IMR-90 (cell line): ENCODE measurements around the gene CD84. TPM values are rescaled to one million over a fixed set of nuclear protein-coding genes. Genes with fewer than 3 reads are reported as not detected.

Source experiments
- ATAC-seq: fragments of 200-7000 bp; cut with Tn5 transposase; 2 replicates; pipeline ENCODE4 v1.9.1; 2020; ENCODE audit warnings: low read depth, mild to moderate bottlenecking, moderate library complexity
- BruUV-seq: library from RNA; stranded (reverse); fragments of 400-500 nt; replicated peaks from 2 replicates; lab custom pipeline; 2021; lab: Mats Ljungman, UMichigan
- CTCF ChIA-PET: fragments of 300-600 bp; formaldehyde crosslinking; extraction: SDS; loops from one replicate; lab custom pipeline; 2021; ENCODE audit warnings: antibody characterized with exemption; lab: Yijun Ruan, JAX
- POLR2A ChIA-PET: fragments of 300-600 bp; sonication (Branson Sonifier 250); formaldehyde crosslinking; loops from one replicate; lab custom pipeline; 2022; ENCODE audit warnings: antibody characterized with exemption; ENCODE audit not compliant: unreplicated experiment; lab: Charles Lee
- DNase-seq: peaks from one replicate; pipeline ENCODE4 v3.0.0; 2013
- H2AFZ ChIP-seq: replicated peaks from 2 replicates; pipeline ENCODE3; 2013; ENCODE audit warnings: low read length, mild to moderate bottlenecking; ENCODE audit not compliant: poor library complexity
- H2AK5ac ChIP-seq: 2 replicates; pipeline ENCODE4 v1.6.1; 2013; ENCODE audit warnings: low read depth, low read length, inconsistent platforms
- H2AK9ac ChIP-seq: replicated peaks from 2 replicates; pipeline ENCODE3; 2013; ENCODE audit warnings: mild to moderate bottlenecking, low read depth, low read length, moderate library complexity; ENCODE audit not compliant: poor library complexity
- H2BK120ac ChIP-seq: 2 replicates; pipeline ENCODE4 v1.6.1; 2013; ENCODE audit warnings: low read depth, low read length, inconsistent platforms
- H2BK15ac ChIP-seq: 3 replicates; pipeline ENCODE4 v1.6.1; 2013; ENCODE audit warnings: low read depth, low read length, inconsistent platforms
- H2BK20ac ChIP-seq: 2 replicates; pipeline ENCODE4 v1.6.1; 2013; ENCODE audit warnings: low read depth, mild to moderate bottlenecking, inconsistent platforms, low read length, moderate library complexity
- H2BK5ac ChIP-seq: 2 replicates; pipeline ENCODE4 v1.6.1; 2013; ENCODE audit warnings: mild to moderate bottlenecking, low read depth, low read length, inconsistent platforms; ENCODE audit not compliant: poor library complexity, severe bottlenecking
- H3K14ac ChIP-seq: replicated peaks from 2 replicates; pipeline ENCODE4 v1.6.1; 2013; ENCODE audit warnings: low read depth, low read length, inconsistent platforms
- H3K18ac ChIP-seq: 2 replicates; pipeline ENCODE4 v1.6.1; 2013; ENCODE audit warnings: low read depth, low read length, control low read depth
- H3K23ac ChIP-seq: 2 replicates; pipeline ENCODE4 v1.6.1; 2013; ENCODE audit warnings: low read depth, low read length, inconsistent platforms
- H3K27ac ChIP-seq: 2 replicates; pipeline ENCODE4 v1.5.1; 2013; ENCODE audit warnings: mild to moderate bottlenecking, control low read depth, low read length; ENCODE audit not compliant: insufficient read depth
- H3K27me3 ChIP-seq: 2 replicates; pipeline ENCODE4 v1.6.1; 2013; ENCODE audit warnings: low read length; ENCODE audit not compliant: control insufficient read depth, insufficient read depth
- H3K36me3 ChIP-seq: 2 replicates; pipeline ENCODE4 v1.6.1; 2013; ENCODE audit warnings: low read length, mixed read lengths; ENCODE audit not compliant: control insufficient read depth, insufficient read depth
- H3K4ac ChIP-seq: 2 replicates; pipeline ENCODE4 v1.6.1; 2013; ENCODE audit warnings: low read depth, low read length, inconsistent platforms
- H3K4me1 ChIP-seq: 2 replicates; pipeline ENCODE4 v1.6.1; 2013; ENCODE audit warnings: low read length, mixed read lengths; ENCODE audit not compliant: control insufficient read depth, insufficient read depth
- H3K4me2 ChIP-seq: 2 replicates; pipeline ENCODE4 v1.6.1; 2013; ENCODE audit warnings: low read depth, mild to moderate bottlenecking, control low read depth, low read length, moderate library complexity
- H3K4me3 ChIP-seq: 2 replicates; pipeline ENCODE4 v1.5.1; 2013; ENCODE audit warnings: low read depth, mild to moderate bottlenecking, control low read depth, low read length, moderate library complexity; ENCODE audit not compliant: insufficient read depth
- H3K56ac ChIP-seq: 2 replicates; pipeline ENCODE4 v1.6.1; 2013; ENCODE audit warnings: low read length, inconsistent platforms; ENCODE audit not compliant: insufficient read depth; ENCODE audit errors: extremely low read depth
- H3K79me1 ChIP-seq, 2 experiments: 2 replicates each; pipeline ENCODE4 v1.6.1; 2013; ENCODE audit warnings: low read length in 2 of 2, inconsistent platforms in 1 of 2, low read depth in 1 of 2
- H3K9ac ChIP-seq: 2 replicates; pipeline ENCODE4 v1.6.1; 2013; ENCODE audit warnings: low read depth, low read length, control low read depth
- H3K9me1 ChIP-seq: 2 replicates; pipeline ENCODE4 v1.6.1; 2013; ENCODE audit warnings: low read length, inconsistent platforms; ENCODE audit not compliant: insufficient read depth
- H3K9me3 ChIP-seq: 2 replicates; pipeline ENCODE4 v1.6.1; 2013; ENCODE audit warnings: low read length; ENCODE audit not compliant: control insufficient read depth, insufficient read depth
- H4K20me1 ChIP-seq: 2 replicates; pipeline ENCODE4 v1.6.1; 2013; ENCODE audit warnings: low read length, inconsistent platforms; ENCODE audit not compliant: insufficient read depth
- H4K5ac ChIP-seq: 2 replicates; pipeline ENCODE4 v1.6.1; 2013; ENCODE audit warnings: mild to moderate bottlenecking, low read depth, low read length, control low read depth
- H4K8ac ChIP-seq, 2 experiments: 2 replicates each; pipeline ENCODE4 v1.6.1; 2013; ENCODE audit warnings: low read depth in 2 of 2, low read length in 2 of 2, control low read depth in 1 of 2, inconsistent platforms in 1 of 2
- H4K91ac ChIP-seq: 2 replicates; pipeline ENCODE4 v1.6.1; 2013; ENCODE audit warnings: low read depth, low read length, inconsistent platforms; ENCODE audit not compliant: insufficient read depth
- BHLHE40 ChIP-seq: fragments of 150-350 bp; IDR thresholded peaks from 2 replicates; pipeline ENCODE4 v1.6.1; 2016; ENCODE audit warnings: mild to moderate bottlenecking, low read depth, low read length
- CEBPB ChIP-seq: IDR thresholded peaks from 2 replicates; pipeline ENCODE4 v1.6.1; 2012; ENCODE audit warnings: low read depth, low read length, improper control_type of control experiment
- CHD1 ChIP-seq: IDR thresholded peaks from 2 replicates; pipeline ENCODE4 v1.6.1; 2012; ENCODE audit warnings: low read depth, low read length, improper control_type of control experiment
- MAFK ChIP-seq: IDR thresholded peaks from 2 replicates; pipeline ENCODE4 v1.6.1; 2012; ENCODE audit warnings: low read depth, low read length, improper control_type of control experiment
- MAZ ChIP-seq: IDR thresholded peaks from 2 replicates; pipeline ENCODE4 v1.6.1; 2012; ENCODE audit warnings: low read depth, mild to moderate bottlenecking, low read length, improper control_type of control experiment, moderate library complexity, borderline replicate concordance
- MXI1 ChIP-seq: IDR thresholded peaks from 2 replicates; pipeline ENCODE4 v1.6.1; 2012; ENCODE audit warnings: low read depth, mild to moderate bottlenecking, low read length, moderate library complexity, borderline replicate concordance
- NFE2L2 ChIP-seq: fragments of 150-350 bp; IDR thresholded peaks from 2 replicates; pipeline ENCODE4 v1.6.1; 2016; ENCODE audit warnings: low read depth, mild to moderate bottlenecking, low read length
- POLR2A ChIP-seq: IDR thresholded peaks from 2 replicates; pipeline ENCODE4 v1.6.1; 2012; ENCODE audit warnings: mild to moderate bottlenecking, low read depth, low read length
- RAD21 ChIP-seq: IDR thresholded peaks from 2 replicates; pipeline ENCODE4 v1.6.1; 2012; ENCODE audit warnings: low read length, improper control_type of control experiment
- RCOR1 ChIP-seq: IDR thresholded peaks from 2 replicates; pipeline ENCODE4 v1.6.1; 2012; ENCODE audit warnings: mild to moderate bottlenecking, low read length, improper control_type of control experiment; ENCODE audit not compliant: insufficient replicate concordance
- RFX5 ChIP-seq: IDR thresholded peaks from 2 replicates; pipeline ENCODE4 v1.8.0; 2012; ENCODE audit warnings: low read depth, mild to moderate bottlenecking, low read length, moderate library complexity
- SMC3 ChIP-seq: fragments of 150-350 bp; IDR thresholded peaks from 2 replicates; pipeline ENCODE4 v1.6.1; 2016; ENCODE audit warnings: low read depth, mild to moderate bottlenecking, antibody characterized with exemption, low read length, moderate library complexity
- WGBS, 2 experiments: methylation state at CpG; one replicate each; pipeline versions ENCODE4 v1.1.5 to v1.1.7; 2013; ENCODE audit warnings: missing lambda C conversion rate in 2 of 2; ENCODE audit not compliant: insufficient read length in 1 of 2; ENCODE audit errors: extremely low coverage in 2 of 2; 5-methylcytosine and 5-hydroxymethylcytosine counted together
- dilution Hi-C: fragments of 300-500 bp; cut with HindIII; formaldehyde crosslinking; loops from one replicate; pipeline ENCODE4 v1.14.3; 2018; ENCODE audit warnings: low sequenced_read_pairs; ENCODE audit not compliant: unreplicated experiment
- in situ Hi-C: fragments of 300-500 bp; cut with MboI; formaldehyde crosslinking; loops from 3 replicates; pipeline ENCODE4 v1.14.3; 2019; ENCODE audit warnings: low sequenced_read_pairs, inconsistent platforms, mixed read lengths
- intact Hi-C: fragments of 100-400 bp; cut with micrococcal nuclease; formaldehyde crosslinking; loops from 2 replicates; pipeline ENCODE4 v1.10.0; 2022
- polyA plus RNA-seq, 3 experiments: library from polyadenylated mRNA; depleted of rRNA; stranded (reverse); fragments of >200 nt; gene quantifications; 2 replicates each; pipeline ENCODE4 v1.2.3, GENCODE V29; 2012; ENCODE audit warnings: low replicate concordance in 1 of 3
- total RNA-seq: library from RNA; depleted of rRNA; stranded (reverse); fragments of >200 nt; gene quantifications from 2 replicates; pipeline ENCODE4 v1.2.3, GENCODE V29; 2012
- TF ChIP-seq, protein P1 (sequence below): fragments of 150-350 bp; IDR thresholded peaks from 2 replicates; pipeline ENCODE4 v1.6.1; 2016; ENCODE audit warnings: low read depth, mild to moderate bottlenecking, low read length, moderate library complexity, borderline replicate concordance
- TF ChIP-seq, protein P2 (sequence below): conservative IDR thresholded peaks from 2 replicates; pipeline ENCODE4 v1.5.1; 2012; ENCODE audit warnings: mild to moderate bottlenecking, low read depth, low read length, improper control_type of control experiment
- TF ChIP-seq, protein P3 (sequence below): fragments of 150-350 bp; IDR thresholded peaks from 2 replicates; pipeline ENCODE4 v1.6.1; 2017; ENCODE audit warnings: mild to moderate bottlenecking, antibody characterized with exemption, low read length, low read depth

Gene CD84
- total and polyA plus RNA-seq, 2 of the 4 experiments (the other 2 are of a cell fraction) = not detected

DNA sequence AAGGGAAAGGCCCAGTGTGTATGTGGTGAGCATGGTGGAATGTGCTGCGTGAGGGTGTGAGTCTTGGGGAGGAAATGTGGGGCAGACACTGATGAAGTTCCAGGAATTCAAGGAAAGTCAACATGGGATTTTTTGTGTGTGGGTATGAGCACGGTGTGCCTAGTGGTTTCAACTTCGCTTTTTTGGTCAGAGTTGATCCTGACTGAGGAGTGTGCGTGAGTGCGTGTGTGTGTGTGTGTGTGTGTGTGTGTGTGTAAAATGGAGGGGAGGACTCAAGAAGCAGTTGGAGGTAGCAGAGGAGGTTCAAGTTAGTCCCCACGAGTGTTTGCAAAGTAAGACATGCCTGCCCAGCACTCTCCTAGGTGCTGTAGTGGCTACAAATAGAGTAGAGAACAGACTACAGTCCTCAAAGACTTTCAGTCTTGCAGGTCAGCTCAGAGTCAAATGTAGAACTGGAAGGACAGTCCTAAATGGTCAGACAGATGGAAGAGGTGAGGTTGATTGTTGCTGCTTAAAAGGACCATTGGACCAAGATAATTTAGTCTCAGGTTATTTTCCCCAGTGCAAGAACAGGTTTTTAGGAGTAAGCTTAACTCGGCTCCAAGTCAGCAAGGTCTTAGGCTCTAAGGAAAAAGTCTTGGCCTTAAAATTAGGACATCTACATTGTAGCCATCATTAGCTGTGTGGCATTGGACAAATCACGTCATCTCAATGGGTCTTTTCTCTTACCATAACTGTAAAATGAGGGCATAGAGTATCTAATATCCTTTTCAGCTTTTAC lies 42.5 kb upstream of the CD84 start:
- ChIA-PET CTCF (no interaction called here), POLR2A (no interaction called here)
- Histone ChIP-seq H3K27me3 (no peaks in the 10 kb centered on the region), H2AK5ac (no peak overlapping the region), H3K36me3 (no peaks in the 10 kb centered on the region), H3K4ac (no peak overlapping the region), H3K4me3 (no peak overlapping the region), H3K56ac (no peak overlapping the region), H3K4me2 (no peak overlapping the region), H3K9me1 (no peaks in the 10 kb centered on the region), H4K5ac (no peak overlapping the region), H4K20me1 (no peaks in the 10 kb centered on the region), H2BK15ac (no peak overlapping the region), H3K9ac (no peak overlapping the region), H2AFZ (no peak overlapping the region), H2AK9ac (no peak overlapping the region), H2BK20ac (no peak overlapping the region), H2BK5ac (no peak overlapping the region), H3K23ac (no peak overlapping the region), H4K8ac (no peak overlapping the region), H3K27ac (no peak overlapping the region), H3K79me1 (no peaks in the 10 kb centered on the region), H3K9me3 (no peaks in the 10 kb centered on the region), H3K18ac (no peak overlapping the region), H2BK120ac (no peak overlapping the region), H4K91ac (no peak overlapping the region), H3K4me1 (no peaks in the 10 kb centered on the region), H3K14ac (no peak overlapping the region)
- intact Hi-C loops (no loop called here), dilution Hi-C loops (no loop called here), in situ Hi-C loops (loop anchor here (25.0 kb wide), 1 partner anchor 435 kb away; the partner anchor contains the start of gene CASQ1)
- ATAC-seq (no peak), DNase-seq (no peak)
- no TSS peak for BruUV-seq
- WGBS, 2 experiments = 73% methylated on average over 2 of the region's 8 CpGs; no CpG with 5 or more reads in 1 of the 2 experiments
- TF ChIP-seq NFE2L2 = no peak
- TF ChIP-seq RCOR1 = no peak
- no peak for TF ChIP-seq POLR2A
- TF ChIP-seq MXI1 = no peak
- TF ChIP-seq RFX5 = no peak
- TF ChIP-seq CHD1 = no peak
- no peak for TF ChIP-seq BHLHE40
- no peak for TF ChIP-seq CEBPB
- no peak for TF ChIP-seq SMC3
- no peak for TF ChIP-seq MAFK
- no peak for TF ChIP-seq MAZ
- TF ChIP-seq, protein P1, sequence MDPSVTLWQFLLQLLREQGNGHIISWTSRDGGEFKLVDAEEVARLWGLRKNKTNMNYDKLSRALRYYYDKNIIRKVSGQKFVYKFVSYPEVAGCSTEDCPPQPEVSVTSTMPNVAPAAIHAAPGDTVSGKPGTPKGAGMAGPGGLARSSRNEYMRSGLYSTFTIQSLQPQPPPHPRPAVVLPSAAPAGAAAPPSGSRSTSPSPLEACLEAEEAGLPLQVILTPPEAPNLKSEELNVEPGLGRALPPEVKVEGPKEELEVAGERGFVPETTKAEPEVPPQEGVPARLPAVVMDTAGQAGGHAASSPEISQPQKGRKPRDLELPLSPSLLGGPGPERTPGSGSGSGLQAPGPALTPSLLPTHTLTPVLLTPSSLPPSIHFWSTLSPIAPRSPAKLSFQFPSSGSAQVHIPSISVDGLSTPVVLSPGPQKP = no peak
- TF ChIP-seq, protein P2, sequence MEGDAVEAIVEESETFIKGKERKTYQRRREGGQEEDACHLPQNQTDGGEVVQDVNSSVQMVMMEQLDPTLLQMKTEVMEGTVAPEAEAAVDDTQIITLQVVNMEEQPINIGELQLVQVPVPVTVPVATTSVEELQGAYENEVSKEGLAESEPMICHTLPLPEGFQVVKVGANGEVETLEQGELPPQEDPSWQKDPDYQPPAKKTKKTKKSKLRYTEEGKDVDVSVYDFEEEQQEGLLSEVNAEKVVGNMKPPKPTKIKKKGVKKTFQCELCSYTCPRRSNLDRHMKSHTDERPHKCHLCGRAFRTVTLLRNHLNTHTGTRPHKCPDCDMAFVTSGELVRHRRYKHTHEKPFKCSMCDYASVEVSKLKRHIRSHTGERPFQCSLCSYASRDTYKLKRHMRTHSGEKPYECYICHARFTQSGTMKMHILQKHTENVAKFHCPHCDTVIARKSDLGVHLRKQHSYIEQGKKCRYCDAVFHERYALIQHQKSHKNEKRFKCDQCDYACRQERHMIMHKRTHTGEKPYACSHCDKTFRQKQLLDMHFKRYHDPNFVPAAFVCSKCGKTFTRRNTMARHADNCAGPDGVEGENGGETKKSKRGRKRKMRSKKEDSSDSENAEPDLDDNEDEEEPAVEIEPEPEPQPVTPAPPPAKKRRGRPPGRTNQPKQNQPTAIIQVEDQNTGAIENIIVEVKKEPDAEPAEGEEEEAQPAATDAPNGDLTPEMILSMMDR = no peak
- TF ChIP-seq, protein P3, sequence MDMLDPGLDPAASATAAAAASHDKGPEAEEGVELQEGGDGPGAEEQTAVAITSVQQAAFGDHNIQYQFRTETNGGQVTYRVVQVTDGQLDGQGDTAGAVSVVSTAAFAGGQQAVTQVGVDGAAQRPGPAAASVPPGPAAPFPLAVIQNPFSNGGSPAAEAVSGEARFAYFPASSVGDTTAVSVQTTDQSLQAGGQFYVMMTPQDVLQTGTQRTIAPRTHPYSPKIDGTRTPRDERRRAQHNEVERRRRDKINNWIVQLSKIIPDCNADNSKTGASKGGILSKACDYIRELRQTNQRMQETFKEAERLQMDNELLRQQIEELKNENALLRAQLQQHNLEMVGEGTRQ = no peak
- TF ChIP-seq RAD21 = no peak
